Activated effector memory CD4-positive, alpha-beta T cell treated with Interleukin-2 at 50 U/mL for 16 hours (primary cell): ENCODE measurements around the gene RALGPS1.
A peak's percentile ranks its signal among the peaks of the same experiment; 100 is the strongest.

Source experiments
- DNase-seq: peaks from one replicate; pipeline ENCODE4 v3.0.0-alpha.2; 2020

Gene RALGPS1

DNA sequence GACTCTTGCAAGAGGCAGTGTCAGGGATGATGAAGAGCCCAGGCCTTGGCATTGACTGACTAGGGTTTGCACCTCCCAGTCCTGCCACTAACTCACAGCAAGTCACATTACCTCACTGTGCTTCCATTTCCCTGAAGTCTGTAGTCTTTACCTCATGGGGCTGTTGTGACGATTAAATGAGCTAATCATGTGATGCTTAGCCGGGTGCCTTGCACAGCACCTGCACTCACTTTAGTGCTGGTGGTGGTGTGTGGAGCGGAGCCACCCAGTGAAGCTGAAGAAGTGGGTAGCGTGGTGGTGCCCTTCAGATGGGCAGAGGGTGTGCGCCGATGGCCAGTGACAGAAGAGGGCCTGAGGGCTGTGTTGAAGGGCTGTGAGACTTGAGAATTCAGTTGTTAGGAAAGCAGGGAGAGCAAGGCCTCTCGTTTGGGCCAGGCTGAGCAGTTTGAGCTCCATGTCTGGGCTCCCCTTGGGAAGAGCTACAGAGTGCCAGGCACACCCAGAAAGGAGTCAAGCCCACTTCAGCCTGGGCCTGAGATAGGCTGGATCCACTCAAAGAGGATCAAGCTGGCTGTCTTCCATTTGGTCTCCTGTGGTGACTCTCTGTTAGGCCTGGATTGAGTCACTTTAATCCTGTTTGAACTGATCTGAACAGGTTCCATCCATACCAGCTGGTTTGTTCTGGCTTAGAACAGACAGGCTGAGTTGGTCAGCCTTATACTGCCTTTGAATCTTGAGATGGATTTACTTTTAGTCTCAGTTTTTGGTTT lies 42.5 kb downstream of the RALGPS1 start:
- DNase-seq, result no peak

- DNase-seq, result no peak
Measured at GRCh38 chr9:126957687-126958053, 43.1 kb downstream of the RALGPS1 start.

DNA sequence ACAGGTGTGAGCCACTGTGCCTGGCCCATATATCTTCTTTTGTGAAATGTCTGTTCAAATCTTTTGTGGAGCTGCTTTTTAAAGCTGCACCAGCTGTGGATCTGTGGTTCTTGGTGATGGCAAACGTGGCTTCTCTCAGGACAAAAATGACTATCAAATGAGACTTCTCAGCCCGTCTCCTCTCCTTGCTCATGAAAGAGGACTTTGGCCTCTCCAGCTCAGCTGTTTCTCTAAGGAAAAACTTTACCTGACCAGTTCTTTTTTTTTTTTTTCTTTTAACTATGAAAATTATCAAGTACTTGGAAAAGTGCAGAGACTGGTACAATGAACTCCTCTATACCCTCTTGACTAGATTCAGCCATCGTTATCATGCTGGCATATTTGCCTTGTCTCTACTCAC lies 44.8 kb downstream of the RALGPS1 start:
- DNase-seq, result no peak

DNA sequence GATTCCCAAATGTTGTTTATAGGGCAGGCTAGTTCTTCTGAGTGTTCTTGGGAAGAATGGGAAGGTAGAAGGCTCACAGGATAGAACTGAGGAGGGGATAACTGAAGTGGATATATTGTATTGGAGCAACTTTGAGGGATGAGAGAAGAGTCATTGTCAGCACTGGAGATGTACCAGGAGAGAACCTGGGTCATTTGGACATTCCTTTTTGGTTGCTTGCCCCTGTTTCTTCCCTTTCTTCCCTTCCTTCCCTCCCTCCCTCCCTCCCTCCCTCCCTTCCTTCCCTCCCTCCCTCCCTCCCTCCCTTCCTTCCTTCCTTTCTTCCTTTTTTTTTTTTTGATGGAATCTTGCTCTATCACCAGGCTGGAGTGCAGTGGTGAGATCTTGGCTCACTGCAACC lies 45.3 kb downstream of the RALGPS1 start:
- no peak for DNase-seq

DNA sequence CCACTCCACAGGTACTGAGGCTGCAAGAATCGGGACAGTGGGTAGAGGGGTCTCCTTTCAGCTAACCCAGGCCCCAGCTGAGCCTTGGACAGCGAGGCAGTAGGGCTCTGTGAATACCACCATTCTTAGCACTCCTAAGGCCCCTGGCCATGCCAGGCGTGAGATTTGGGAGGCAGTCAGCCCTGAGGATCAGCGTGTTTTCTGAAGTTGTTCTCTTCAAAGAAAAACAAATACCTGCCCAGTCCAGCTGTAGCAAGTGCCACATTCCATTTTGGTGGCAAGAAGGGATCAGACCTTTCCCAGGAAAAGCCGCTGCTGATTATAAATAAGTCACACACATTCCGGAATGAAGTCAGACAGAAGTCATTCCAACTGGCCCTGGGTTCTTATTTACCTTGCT lies 47.8 kb downstream of the RALGPS1 start:
- no peak for DNase-seq

DNA sequence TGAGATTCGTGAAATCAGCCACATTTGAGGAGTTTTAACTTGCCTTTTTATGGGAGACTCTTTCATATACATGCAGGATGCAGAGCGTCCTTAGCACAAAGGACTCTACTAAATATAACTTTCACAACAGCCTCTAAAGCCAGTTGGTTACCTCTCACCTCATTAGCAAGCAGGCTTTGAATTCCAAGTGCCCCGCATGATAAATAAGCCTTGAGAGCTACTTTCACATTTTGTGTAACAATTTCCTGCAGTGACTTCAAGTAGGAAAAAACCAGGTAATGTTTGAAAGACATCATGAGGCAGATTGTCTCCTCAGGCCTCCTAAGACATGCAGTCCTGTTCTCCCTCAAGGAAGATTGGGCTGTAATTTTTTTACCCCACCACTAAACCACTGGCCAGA lies 50.5 kb downstream of the RALGPS1 start:
- DNase-seq, result no peak

- peak; percentile 29 for DNase-seq
Measured at GRCh38 chr9:126965541-126966428, 51.2 kb downstream of the RALGPS1 start.

DNA sequence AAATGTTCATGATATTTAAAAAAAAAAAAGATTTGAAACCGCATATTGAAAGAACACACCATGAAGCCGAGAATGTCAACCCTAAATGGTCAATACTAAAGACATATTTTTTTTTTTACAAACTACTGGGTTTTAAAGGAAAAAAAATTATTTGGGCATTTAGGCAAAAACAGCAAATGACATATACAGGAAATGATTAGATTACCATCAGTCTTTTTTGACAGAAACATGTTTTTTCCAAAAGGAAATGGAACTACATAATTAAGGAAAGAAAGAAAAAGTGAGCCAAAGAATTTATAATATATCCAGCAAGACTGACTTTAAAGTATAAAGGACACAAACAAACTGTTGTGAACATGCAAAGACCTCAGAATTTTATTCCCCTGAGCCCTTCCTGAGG lies 56.7 kb downstream of the RALGPS1 start:
- DNase-seq, result no peak

DNA sequence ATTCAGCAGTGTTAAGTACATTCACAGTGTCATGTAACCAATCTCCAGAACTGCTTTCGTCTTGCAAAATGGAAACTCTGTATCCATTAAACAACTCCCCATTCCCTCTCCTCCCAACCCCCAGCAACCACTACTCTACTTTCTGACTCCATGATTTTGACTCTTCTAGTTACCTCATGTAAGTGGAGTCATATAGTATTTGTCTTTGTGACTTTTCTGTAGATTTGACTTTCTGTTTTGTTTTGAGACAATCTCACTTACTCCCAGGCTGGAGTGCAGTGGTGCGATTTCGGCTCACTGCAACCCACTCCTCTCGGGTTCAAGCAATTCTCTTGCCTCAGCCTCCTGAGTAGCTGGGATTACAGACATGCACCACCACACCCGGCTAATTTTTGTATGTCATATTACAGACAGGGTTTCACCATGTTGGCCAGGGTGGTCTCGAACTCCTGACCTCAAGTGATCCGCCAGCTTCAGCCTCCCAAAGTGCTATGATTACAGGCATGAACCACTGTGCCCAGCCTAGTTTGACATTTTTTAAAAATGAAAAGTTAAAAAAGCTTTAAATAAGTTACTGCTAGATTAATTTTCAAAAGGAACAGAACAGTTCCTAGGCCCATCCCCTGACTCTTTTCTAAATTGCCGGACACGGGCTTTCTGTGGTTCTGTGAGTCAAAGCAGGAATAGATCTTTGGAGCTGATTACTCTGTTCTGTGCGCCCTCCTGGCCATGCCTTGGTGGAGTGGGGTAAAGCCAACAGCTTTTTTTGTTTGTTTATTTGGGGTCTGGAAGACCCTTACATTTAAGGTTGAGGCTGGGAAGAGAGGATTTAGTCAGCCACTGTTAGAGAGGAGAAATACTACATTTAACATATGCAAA lies 59.3 kb downstream of the RALGPS1 start:
- DNase-seq, result no peak

DNA sequence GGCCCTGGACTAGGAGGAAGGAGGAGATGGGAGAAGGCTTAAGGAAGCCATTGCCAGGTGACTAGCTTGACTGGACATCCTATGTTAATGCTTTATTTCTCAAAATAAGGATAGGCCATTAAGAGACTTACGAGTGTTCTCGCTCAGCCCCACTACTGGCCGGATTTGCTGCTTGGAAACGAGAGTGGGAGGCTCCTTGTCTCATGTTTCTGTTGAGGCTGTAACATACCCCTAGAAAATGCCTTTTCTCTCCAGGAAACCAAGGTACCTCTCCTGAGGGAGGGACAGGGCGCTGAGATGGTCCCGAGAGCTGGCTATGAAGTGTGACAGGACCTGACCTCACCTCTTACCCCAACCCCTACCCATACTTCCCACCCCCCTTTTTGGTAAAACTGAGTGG lies 60.0 kb downstream of the RALGPS1 start:
- no peak for DNase-seq

GRCh38 chr9:126975327-126976220 lies 61.0 kb downstream of the RALGPS1 start:
- no peak for DNase-seq

DNA sequence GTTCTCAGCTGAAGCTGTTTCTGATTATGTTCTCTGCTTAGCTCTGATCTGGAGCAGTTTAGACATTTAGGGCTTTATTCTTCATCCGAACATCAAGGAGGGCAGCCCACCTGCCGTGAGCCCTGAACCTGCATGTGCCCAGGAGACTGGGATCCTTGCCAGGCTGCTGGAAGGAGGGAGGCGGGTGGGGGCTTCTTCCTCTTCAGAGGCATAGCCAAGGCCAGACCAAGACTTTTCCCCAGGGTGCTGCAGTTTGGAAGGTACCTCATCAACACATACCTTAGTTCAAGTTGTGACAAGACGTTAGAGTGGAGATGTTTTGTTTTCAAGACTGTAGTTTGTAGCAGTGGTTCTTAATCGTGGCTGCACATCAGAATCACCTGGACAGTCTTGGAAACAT lies 64.9 kb downstream of the RALGPS1 start:
- no peak for DNase-seq

DNA sequence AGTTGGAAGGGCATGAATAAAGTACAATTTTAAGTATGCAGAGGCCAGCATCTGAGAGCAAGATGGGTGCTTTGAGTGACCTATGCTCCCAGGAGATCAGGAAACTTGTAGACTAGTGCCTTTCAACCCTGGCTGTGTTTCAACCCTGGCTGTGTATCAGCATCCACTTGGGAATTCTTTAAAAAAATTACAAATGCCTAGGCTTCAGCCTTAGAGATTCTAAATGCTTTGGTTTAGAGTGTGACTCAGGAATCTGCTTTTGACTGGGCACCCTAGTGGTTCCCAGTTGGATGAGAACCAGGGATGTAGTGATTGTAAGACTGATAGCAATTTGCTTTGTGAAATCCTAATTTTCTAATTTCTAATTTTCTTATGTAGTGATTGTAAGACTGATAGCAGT lies 65.6 kb downstream of the RALGPS1 start:
- no peak for DNase-seq

GRCh38 chr9:126981218-126981617 lies 66.6 kb downstream of the RALGPS1 start:
- no peak for DNase-seq

GRCh38 chr9:126982215-126983002 lies 67.8 kb downstream of the RALGPS1 start:
- no peak for DNase-seq

GRCh38 chr9:126983767-126984166 lies 69.2 kb downstream of the RALGPS1 start:
- no peak for DNase-seq

- DNase-seq, result no peak
Measured at GRCh38 chr9:126984969-126985368, 70.4 kb downstream of the RALGPS1 start.

- DNase-seq, result peak; percentile 82
Measured at GRCh38 chr9:126985870-126986498, 71.4 kb downstream of the RALGPS1 start.

- DNase-seq, result peak; percentile 14
Measured at GRCh38 chr9:126986506-126986951, 71.9 kb downstream of the RALGPS1 start.

DNA sequence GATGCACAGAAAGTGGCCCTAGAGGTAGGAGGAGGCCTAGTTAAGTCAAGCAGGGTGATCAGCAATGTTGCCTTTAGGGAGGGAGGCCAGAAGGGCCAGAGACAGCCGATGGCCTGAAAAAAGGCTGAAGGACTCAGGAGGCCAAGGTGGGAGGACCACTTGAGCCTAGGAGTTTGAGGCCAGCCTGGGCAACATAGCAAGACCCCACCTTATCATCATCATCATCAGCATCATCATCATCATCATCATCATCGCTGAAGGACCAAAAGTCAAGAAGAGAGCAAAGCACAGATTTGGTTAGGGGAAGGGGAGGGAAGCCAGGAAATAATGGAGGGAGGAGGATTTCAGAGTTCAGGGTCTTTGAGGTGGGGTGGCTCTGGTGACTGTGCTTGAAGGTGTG lies 74.3 kb downstream of the RALGPS1 start:
- DNase-seq, result no peak
